Measurements from ENCODE around the gene AGR2. TPM values are rescaled to one million over a fixed set of nuclear protein-coding genes. Genes with fewer than 3 reads are reported as not detected.

Gene AGR2
- polyA plus RNA-seq, 1 of the 3 experiments (the other 2 are of a cell fraction) = not detected

DNA sequence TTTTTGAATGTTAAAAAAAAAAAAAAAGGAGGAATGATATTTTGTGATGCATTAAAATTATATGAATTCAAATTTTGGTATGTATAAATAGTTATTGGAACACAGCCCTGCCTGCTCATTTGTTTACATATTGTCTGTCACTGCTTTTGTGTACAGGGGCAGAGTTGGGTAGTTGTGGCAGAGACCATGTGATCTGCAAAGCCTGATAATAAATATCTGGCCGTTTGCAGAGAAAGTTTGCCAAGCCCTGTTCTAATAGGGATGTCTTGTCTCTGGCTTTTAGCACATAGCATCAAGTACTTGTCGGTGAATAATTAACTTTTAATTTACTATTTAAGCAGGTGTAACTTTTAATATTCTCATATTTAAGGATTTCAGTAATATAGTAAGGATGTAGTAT is 31.5 kb downstream of the AGR2 start:
- no peak overlapping the region for H3K4me3 ChIP-seq (ENCODE audit: low read depth in 2 of 2, low read length in 1 of 2)
- H3K4me2 ChIP-seq = no peak overlapping the region
- no peak for DNase-seq
- WGBS (ENCODE audit: low lambda C conversion rate) = 45% methylated on average over 2 of the region's 2 CpGs
- no peaks in the 10 kb centered on the region for H4K20me1 ChIP-seq (ENCODE audit: insufficient read depth)
- POLR2A ChIA-PET = no interaction called here
- no peak overlapping the region for H2AFZ ChIP-seq (ENCODE audit: low read depth)
- no peaks in the 10 kb centered on the region for H3K27me3 ChIP-seq (ENCODE audit: insufficient read depth)
- H3K9me2 ChIP-seq = no peaks in the 10 kb centered on the region
- no peak overlapping the region for H3K27ac ChIP-seq (ENCODE audit: low read depth in 2 of 2, low read length in 1 of 2)
- H3K9me3 ChIP-seq = no peaks in the 10 kb centered on the region
- CTCF ChIA-PET = no interaction called here
- no peaks in the 10 kb centered on the region for H3F3A ChIP-seq (replicated peaks; ENCODE audit: insufficient read depth)
- H3K36me3 ChIP-seq (replicated peaks in 1 of 2; ENCODE audit: control insufficient read depth in 1 of 2, insufficient read depth in 2 of 2, low read length in 1 of 2) = no peaks in the 10 kb centered on the region
- TF ChIP-seq TCF12 (IDR thresholded peaks at IDR 0.05) (no peak), SMC3 (IDR thresholded peaks at IDR 0.05; ENCODE audit: low read depth, low read length) (no peak), MEF2A (IDR thresholded peaks at IDR 0.05; ENCODE audit: borderline replicate concordance, low read depth) (no peak), MXI1 (IDR thresholded peaks at IDR 0.05; ENCODE audit: low read depth, low read length) (no peak), RFX5 (IDR thresholded peaks at IDR 0.05; ENCODE audit: low read length) (no peak), NFIC (IDR thresholded peaks at IDR 0.05; ENCODE audit: borderline replicate concordance) (no peak)
- TF ChIP-seq, protein P1, sequence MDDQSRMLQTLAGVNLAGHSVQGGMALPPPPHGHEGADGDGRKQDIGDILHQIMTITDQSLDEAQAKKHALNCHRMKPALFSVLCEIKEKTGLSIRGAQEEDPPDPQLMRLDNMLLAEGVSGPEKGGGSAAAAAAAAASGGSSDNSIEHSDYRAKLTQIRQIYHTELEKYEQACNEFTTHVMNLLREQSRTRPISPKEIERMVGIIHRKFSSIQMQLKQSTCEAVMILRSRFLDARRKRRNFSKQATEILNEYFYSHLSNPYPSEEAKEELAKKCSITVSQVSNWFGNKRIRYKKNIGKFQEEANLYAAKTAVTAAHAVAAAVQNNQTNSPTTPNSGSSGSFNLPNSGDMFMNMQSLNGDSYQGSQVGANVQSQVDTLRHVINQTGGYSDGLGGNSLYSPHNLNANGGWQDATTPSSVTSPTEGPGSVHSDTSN (IDR thresholded peaks at IDR 0.05) = no peak
- TF ChIP-seq, protein P2, sequence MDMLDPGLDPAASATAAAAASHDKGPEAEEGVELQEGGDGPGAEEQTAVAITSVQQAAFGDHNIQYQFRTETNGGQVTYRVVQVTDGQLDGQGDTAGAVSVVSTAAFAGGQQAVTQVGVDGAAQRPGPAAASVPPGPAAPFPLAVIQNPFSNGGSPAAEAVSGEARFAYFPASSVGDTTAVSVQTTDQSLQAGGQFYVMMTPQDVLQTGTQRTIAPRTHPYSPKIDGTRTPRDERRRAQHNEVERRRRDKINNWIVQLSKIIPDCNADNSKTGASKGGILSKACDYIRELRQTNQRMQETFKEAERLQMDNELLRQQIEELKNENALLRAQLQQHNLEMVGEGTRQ (IDR thresholded peaks at IDR 0.05; ENCODE audit: borderline replicate concordance, low read depth, low read length) = no peak
- TF ChIP-seq, protein P3, sequence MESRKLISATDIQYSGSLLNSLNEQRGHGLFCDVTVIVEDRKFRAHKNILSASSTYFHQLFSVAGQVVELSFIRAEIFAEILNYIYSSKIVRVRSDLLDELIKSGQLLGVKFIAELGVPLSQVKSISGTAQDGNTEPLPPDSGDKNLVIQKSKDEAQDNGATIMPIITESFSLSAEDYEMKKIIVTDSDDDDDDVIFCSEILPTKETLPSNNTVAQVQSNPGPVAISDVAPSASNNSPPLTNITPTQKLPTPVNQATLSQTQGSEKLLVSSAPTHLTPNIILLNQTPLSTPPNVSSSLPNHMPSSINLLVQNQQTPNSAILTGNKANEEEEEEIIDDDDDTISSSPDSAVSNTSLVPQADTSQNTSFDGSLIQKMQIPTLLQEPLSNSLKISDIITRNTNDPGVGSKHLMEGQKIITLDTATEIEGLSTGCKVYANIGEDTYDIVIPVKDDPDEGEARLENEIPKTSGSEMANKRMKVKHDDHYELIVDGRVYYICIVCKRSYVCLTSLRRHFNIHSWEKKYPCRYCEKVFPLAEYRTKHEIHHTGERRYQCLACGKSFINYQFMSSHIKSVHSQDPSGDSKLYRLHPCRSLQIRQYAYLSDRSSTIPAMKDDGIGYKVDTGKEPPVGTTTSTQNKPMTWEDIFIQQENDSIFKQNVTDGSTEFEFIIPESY (IDR thresholded peaks at IDR 0.05; ENCODE audit: borderline replicate concordance, low read depth) = no peak
- H3K9ac ChIP-seq = no peak overlapping the region
- no peaks in the 10 kb centered on the region for H3K79me2 ChIP-seq (ENCODE audit: insufficient read depth)
- no peaks in the 10 kb centered on the region for H3K4me1 ChIP-seq (ENCODE audit: control insufficient read depth in 1 of 2, insufficient read depth in 2 of 2, low read depth in 1 of 2, low read length in 1 of 2)

DNA sequence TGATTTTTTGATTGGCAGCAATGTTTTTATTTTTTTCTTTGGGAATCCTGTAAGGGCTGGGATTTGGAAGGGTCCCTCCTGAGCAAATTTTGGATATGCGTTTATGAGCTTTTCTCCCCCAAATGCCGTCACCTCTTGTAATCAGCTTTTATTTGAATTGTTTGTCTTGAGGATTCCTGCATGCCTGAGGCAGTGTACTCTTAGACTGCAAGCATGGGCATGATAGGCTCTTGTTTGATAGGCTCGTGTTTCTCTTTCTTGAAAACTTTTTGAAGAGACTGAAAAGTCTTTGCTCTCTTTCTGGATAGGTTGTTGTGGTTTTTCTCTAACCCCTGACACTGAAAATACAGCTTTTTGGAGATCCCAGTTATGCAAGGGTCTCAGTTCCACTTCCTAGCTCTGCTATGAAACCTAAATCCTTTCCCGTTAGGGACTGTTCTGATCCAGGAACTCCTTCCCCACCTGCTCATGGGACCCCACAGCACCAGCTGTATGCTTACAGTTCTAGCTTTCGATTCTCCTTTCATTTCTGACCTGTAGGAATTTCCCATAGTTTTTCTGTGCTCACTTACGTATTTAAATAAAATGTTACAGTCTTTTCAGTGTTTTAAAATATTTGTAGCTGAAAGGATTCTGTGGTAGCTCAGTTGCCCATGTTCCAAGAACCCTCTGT is 34.0 kb downstream of the AGR2 start:
- POLR2A ChIA-PET = no interaction called here
- Histone ChIP-seq H3K9me3 (no peaks in the 10 kb centered on the region), H3K9me2 (no peaks in the 10 kb centered on the region), H3F3A (replicated peaks; ENCODE audit: insufficient read depth) (no peaks in the 10 kb centered on the region), H3K4me2 (no peak overlapping the region), H2AFZ (ENCODE audit: low read depth) (no peak overlapping the region), H3K4me1 (ENCODE audit: control insufficient read depth in 1 of 2, insufficient read depth in 2 of 2, low read depth in 1 of 2, low read length in 1 of 2) (0 out of 4 replicates have a peak, but pooled peaks cover 0 to 1% of the 10 kb centered on the region in 2 experiments), H3K36me3 (replicated peaks in 1 of 2; ENCODE audit: control insufficient read depth in 1 of 2, insufficient read depth in 2 of 2, low read length in 1 of 2) (no peaks in the 10 kb centered on the region), H3K4me3 (ENCODE audit: low read depth in 2 of 2, low read length in 1 of 2) (no peak overlapping the region), H3K79me2 (ENCODE audit: insufficient read depth) (no peaks in the 10 kb centered on the region), H3K9ac (no peak overlapping the region), H3K27ac (ENCODE audit: low read depth in 2 of 2, low read length in 1 of 2) (no peak overlapping the region), H3K27me3 (ENCODE audit: insufficient read depth) (no peaks in the 10 kb centered on the region), H4K20me1 (ENCODE audit: insufficient read depth) (no peaks in the 10 kb centered on the region)
- TF ChIP-seq GABPA (IDR thresholded peaks at IDR 0.05; ENCODE audit: low read depth) (no peak), GATA2 (CRISPR knock-in tag; IDR thresholded peaks at IDR 0.05) (no peak), YY1 (IDR thresholded peaks at IDR 0.05; ENCODE audit: low read depth) (no peak), RCOR1 (IDR thresholded peaks at IDR 0.05; ENCODE audit: low read length) (no peak), MEF2A (IDR thresholded peaks at IDR 0.05; ENCODE audit: borderline replicate concordance, low read depth) (no peak)
- TF ChIP-seq, protein P4, sequence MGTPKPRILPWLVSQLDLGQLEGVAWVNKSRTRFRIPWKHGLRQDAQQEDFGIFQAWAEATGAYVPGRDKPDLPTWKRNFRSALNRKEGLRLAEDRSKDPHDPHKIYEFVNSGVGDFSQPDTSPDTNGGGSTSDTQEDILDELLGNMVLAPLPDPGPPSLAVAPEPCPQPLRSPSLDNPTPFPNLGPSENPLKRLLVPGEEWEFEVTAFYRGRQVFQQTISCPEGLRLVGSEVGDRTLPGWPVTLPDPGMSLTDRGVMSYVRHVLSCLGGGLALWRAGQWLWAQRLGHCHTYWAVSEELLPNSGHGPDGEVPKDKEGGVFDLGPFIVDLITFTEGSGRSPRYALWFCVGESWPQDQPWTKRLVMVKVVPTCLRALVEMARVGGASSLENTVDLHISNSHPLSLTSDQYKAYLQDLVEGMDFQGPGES (IDR thresholded peaks at IDR 0.05; ENCODE audit: low read depth, low read length) = no peak
- TF ChIP-seq, protein P5, sequence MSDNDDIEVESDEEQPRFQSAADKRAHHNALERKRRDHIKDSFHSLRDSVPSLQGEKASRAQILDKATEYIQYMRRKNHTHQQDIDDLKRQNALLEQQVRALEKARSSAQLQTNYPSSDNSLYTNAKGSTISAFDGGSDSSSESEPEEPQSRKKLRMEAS (IDR thresholded peaks at IDR 0.05; ENCODE audit: low read depth) = no peak
- TF ChIP-seq, protein P6, sequence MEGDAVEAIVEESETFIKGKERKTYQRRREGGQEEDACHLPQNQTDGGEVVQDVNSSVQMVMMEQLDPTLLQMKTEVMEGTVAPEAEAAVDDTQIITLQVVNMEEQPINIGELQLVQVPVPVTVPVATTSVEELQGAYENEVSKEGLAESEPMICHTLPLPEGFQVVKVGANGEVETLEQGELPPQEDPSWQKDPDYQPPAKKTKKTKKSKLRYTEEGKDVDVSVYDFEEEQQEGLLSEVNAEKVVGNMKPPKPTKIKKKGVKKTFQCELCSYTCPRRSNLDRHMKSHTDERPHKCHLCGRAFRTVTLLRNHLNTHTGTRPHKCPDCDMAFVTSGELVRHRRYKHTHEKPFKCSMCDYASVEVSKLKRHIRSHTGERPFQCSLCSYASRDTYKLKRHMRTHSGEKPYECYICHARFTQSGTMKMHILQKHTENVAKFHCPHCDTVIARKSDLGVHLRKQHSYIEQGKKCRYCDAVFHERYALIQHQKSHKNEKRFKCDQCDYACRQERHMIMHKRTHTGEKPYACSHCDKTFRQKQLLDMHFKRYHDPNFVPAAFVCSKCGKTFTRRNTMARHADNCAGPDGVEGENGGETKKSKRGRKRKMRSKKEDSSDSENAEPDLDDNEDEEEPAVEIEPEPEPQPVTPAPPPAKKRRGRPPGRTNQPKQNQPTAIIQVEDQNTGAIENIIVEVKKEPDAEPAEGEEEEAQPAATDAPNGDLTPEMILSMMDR (IDR thresholded peaks at IDR 0.05) = no peak
- CTCF ChIA-PET = interaction anchor here (3.3 to 3.8 kb wide), 2 partner anchors 10 to 31 kb away, joined by 12 to 14 read pairs; no protein-coding TSS in a partner anchor
- 69% methylated on average over 6 of the region's 6 CpGs for WGBS (ENCODE audit: low lambda C conversion rate)
- no peak for DNase-seq
